Choroid plexus epithelial cell (primary cell): Measurements from ENCODE around the gene RNF157.

Experiments used
- DNase-seq: peaks from one replicate; pipeline ENCODE4 v3.0.0-alpha.2; 2010; ENCODE audit warnings: low read depth
- H3K4me3 ChIP-seq: 2 replicates; pipeline ENCODE4 v1.5.1; 2011; ENCODE audit warnings: low read depth, mild to moderate bottlenecking, control low read depth, low read length, moderate library complexity
- TF ChIP-seq, protein P1 (sequence below): conservative IDR thresholded peaks from 2 replicates; pipeline ENCODE4 v1.5.1; 2011; ENCODE audit warnings: low read depth, mild to moderate bottlenecking, control low read depth, inconsistent platforms, low read length, moderate library complexity

RNF157 gene

DNA sequence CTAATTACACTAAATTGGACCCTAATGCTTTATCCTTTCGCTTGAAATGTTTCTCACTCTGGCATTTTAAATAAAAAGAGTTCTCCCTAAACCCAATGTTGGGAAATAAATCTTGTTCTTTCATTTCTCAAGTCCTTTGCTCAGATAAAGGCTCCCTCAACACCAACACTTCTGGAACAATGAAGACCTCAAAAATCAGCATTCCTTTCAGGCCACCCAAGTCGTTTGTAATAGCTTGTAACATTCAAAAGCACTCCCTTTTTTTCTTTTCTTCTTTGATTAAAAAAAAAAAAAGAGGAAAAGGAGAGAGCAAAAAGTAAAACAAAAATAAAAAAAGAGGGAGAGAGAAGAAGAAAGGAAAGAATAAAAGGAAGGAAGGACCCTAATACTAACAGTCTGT is 76.0 kb downstream of the RNF157 start:
- no peak for DNase-seq
- TF ChIP-seq, protein P1, sequence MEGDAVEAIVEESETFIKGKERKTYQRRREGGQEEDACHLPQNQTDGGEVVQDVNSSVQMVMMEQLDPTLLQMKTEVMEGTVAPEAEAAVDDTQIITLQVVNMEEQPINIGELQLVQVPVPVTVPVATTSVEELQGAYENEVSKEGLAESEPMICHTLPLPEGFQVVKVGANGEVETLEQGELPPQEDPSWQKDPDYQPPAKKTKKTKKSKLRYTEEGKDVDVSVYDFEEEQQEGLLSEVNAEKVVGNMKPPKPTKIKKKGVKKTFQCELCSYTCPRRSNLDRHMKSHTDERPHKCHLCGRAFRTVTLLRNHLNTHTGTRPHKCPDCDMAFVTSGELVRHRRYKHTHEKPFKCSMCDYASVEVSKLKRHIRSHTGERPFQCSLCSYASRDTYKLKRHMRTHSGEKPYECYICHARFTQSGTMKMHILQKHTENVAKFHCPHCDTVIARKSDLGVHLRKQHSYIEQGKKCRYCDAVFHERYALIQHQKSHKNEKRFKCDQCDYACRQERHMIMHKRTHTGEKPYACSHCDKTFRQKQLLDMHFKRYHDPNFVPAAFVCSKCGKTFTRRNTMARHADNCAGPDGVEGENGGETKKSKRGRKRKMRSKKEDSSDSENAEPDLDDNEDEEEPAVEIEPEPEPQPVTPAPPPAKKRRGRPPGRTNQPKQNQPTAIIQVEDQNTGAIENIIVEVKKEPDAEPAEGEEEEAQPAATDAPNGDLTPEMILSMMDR, result no peak
- H3K4me3 ChIP-seq, result no peak overlapping the region

DNA sequence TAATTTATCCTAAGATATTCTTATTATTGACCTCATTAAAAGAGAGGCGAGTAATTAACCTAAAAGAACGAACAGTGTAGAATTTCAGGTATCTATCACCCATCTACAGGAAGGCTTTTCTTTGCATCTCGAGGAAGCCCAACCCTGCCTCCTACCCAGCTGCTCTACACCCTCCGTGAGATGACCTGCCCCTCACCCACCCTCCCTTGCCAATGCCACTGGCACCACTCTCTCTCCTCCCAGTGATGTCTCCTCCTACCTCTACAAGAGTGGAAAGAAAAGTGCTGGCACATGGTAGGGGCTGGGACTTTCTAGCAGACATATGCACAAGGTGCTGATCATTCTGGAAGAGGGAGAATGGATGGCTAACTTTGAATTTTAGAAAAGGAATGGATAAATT is 76.4 kb downstream of the RNF157 start:
- no peak for DNase-seq
- TF ChIP-seq, protein P1, result no peak
- H3K4me3 ChIP-seq, result no peak overlapping the region

DNA sequence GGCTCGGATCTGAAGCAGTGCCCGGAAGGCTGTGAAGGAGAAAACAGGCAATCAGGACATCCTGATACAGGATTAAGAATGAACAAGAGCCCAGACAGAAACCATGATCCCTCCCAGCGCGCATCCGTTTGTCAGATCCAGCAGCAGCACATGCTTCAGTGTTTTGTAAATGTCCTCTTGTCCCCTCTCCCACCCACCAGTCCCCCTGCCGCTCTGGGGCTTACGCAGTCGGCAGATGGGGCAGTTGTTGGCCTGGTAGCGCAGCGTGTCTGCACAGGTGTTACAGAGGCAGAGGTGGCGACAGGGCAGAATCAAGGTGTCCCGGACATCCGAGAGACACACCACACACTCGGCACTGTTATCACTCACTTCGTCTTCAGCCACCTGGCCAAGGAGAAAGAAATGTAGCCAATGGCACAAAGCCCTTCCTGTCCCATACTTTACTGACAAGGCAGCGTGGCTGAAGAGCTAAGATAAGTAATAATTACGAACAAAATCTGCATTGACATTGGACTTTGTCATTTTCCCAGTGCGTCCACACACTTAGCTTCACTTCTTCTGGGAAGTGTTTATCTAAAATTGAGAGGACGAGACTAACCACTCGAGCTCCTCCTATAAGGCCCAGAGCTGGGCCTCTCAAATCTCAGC is 78.5 kb downstream of the RNF157 start:
- DNase-seq, result no peak
- H3K4me3 ChIP-seq, result no peak overlapping the region
- TF ChIP-seq, protein P1, result no peak

DNA sequence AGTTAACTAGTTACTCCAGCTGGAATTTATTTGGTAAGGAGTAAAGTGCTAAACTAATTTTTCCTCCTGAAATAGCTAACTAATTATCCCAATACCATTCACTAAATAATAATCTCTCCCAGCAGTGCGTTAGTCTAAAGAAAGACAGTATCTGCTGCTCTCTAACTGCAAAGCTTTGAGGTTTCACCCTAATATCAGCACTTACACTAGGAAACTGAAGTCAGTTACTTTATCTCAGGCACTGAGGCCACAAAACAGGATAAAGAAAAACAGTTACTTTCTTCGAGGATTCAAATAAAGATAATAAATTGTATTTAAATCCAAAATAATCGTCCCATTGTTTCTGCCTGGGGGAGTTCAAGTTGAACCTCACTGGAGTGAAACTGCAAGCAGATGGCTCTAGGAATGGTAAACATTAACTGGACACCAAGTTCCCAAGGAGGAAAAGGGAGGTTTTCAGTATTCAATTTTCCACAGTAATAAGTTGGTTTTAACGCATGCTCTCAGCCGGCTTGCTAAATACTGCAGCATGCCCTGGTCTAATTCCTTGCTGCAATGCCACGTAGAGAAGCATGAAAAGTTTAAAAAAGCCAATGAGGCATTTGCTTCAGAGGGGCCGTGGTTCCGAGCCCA is 79.3 kb downstream of the RNF157 start:
- TF ChIP-seq, protein P1, result no peak
- DNase-seq, result no peak
- H3K4me3 ChIP-seq, result no peak overlapping the region

DNA sequence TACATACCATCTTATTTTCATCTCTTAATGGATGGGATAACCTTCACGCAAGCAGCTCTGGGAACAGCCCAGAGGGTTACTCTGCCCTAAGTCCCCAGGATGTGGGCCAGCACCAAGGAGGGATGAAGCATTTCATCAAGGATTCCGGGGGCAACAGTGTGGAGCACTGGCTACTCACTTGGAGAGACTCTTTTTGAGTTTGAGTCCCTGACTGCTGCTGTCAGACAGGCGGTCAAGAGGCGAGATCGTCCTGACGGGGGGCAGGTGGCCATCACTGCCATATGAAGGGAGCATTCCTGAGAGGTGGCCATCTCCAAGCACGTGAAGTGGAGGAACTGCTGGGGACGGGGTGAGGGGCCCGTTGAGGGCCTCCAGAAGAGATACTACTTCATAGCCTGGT is 81.1 kb downstream of the RNF157 start:
- DNase-seq, result no peak
- TF ChIP-seq, protein P1, result no peak

DNA sequence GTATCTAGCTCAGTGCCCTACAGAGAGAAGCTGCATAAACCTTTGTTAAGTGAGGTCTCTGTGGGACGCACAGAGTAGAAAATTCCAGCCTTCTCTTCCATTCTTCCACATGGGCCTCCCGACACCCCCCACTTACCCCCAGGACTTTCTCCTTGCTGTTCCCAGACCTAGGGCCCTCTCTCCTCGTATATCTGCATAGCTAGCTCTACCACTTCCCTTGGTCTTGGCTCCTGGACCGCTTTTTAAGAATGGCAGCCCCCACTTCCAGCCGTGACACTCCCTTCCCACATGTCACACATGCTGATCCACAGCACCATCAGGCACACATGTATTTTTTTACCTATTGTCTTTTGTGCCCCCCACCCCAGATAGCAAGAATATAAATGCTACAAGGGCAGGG is 82.5 kb downstream of the RNF157 start:
- H3K4me3 ChIP-seq, result no peak overlapping the region
- TF ChIP-seq, protein P1, result no peak
- no peak for DNase-seq

More for the DNA sequence above, 81.1 kb downstream of the RNF157 start:
- H3K4me3 ChIP-seq, result no peak overlapping the region

DNA sequence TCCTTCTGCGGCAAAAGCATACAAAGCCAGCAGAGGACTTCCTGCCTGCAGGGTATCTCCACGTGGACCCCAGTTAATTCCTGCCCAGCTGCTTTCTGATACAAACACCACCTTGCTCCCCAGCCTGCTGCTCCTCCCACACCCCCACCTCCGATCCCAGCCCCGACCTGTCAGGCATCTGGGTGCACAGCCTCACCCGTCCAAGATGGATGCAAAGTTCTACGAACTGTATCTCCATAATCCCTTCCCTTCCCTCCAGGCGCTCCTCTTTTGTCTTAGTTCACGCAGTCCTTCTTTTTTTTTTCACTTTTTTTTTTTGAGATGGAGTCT is 83.7 kb downstream of the RNF157 start:
- TF ChIP-seq, protein P1, result no peak
- H3K4me3 ChIP-seq, result no peak overlapping the region
- no peak for DNase-seq
